ENCODE data around the gene PRSS22.

The PRSS22 gene

GRCh38 chr16:2881783-2882649 lies 24.0 kb upstream of the PRSS22 start:
- DNase-seq (ENCODE audit: low read depth in 2 of 2), result peak in 1 of 2 donors; percentile 14

DNA sequence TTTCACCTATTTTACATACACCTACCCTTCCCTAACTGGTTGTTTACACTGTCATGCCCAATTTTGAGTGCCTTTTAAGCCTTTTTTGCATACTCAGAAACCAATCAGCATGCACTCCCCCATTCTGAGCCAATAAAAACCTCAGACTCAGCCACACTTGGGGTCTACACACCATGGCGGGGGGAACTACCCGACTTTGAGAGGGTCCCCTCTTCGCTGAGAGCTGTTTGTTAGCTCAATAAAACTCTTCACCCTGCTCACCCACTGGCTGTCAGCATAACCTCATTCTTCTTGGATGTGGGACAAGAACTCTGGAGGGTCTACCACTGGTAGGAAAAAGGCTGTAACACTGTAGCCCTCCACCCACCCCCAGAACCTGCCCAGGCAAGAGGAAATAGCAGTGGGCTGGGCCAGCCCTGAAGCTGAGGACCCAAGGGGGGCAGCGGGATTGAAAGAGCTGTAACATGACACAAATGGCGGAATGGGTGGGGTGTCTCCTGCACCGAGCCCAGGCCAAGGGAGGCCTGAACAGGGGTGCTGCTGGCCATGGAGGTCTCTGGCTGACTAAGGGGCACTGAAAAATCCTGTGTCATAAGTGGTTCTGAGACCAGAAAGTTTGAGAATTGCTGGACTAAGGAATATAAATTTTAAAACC lies 22.0 kb upstream of the PRSS22 start:
- no peak for DNase-seq (ENCODE audit: low read depth in 2 of 2)

DNA sequence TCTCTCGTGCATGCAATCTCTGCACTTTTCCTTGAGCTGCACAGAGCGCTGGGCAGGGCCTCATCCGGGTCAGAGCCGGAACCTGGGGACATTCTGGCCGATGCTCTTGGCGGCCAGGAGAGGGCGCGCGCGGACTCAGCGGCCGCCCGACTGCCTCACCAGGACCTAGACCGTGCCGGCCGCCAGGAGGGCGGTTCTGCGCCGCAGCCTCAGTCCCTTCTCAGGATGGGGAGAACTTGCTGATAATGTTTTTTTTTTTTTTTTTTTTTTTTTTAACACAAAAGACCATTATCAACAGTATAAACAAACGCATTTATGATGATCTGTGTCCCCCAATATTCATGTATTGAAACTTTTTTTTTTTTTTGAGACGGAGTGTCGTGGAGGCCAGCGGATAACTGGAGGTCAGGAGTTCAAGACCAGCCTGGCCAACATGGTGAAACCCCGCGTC lies 17.0 kb upstream of the PRSS22 start:
- peak; percentile 50 to 61 for DNase-seq (ENCODE audit: low read depth in 2 of 2)

GRCh38 chr16:2874032-2874911 lies 16.3 kb upstream of the PRSS22 start:
- DNase-seq (ENCODE audit: low read depth in 2 of 2), result no peak

DNA sequence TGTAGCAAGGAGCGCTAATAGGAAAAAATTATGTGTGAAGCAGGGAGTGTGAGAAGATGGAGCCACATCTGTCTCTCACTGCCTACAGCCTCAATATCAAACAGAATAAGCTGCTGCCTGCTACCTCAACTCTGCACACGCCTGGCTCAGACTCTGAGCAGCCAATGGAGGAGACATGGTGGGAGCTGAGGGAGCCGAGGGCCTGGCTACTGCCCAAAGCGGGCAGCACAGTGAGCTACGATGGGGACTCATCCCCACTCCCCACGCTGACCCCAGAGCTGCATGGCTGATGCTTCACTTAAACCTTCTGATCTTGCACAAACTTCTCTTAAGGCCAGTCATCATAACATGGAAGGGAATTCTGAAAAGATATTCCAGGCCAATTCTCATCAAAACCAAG lies 14.0 kb upstream of the PRSS22 start:
- no peak for DNase-seq (ENCODE audit: low read depth in 2 of 2)

DNA sequence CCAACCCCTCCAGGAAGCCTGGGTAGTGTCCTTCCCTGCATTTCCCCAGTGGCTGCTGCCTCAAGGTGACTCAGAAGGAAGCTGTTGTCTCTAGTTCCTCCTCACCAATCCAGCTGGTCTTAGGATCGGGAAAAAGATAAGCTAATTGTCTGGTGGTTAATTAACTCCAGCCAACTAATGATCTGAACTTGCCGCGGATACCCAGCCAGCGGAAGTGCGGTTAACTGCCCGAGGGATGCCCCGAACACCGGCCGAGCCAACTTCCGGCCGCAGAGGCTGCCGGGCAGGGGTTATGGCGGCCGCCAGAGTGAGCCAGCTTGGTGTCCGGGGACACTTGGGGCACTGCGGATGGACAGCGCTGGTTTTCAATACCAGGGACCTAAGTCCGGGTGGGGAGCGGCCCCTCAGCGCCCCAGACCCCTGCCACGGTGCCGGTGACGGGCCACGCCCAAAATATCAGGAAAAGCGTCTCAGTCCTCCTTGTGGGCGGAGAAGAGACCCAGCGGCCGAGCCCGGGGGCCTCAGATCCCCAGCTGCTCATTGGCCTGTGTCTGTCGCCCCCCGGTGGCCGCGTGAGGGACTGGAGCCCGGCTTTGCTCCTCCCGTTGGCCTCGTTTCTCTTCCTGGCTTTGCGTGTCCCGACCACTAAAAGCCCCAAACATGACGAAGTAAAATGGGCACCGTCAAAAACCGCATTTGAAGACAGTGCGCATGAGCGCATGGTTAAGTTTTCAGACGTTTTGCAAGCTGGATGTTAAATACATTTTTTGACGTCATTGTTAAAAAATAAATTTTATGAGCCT lies 10.2 kb upstream of the PRSS22 start:
- DNase-seq (ENCODE audit: low read depth in 2 of 2), result peak; percentile 94 to 98

DNA sequence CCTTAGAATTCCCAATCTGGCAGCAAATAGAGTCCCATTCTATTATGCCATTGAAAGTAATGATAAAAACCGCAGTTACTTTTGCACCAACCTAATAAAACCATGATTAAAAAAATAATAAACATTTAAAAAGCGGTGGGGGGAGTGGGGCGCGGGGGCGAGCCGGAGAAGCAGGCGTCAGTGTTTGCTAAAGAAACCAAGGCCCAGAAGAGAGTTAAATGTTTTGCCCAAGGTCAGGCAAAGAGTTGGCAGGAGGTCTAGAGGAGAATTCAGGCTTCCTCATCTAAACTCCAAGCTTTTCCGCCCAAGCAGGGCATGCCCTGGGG lies 9.7 kb upstream of the PRSS22 start:
- DNase-seq (ENCODE audit: low read depth in 2 of 2), result no peak

GRCh38 chr16:2866431-2866830 lies 8.5 kb upstream of the PRSS22 start:
- DNase-seq (ENCODE audit: low read depth in 2 of 2), result no peak

GRCh38 chr16:2865651-2866050 lies 7.7 kb upstream of the PRSS22 start:
- DNase-seq (ENCODE audit: low read depth in 2 of 2), result no peak

DNA sequence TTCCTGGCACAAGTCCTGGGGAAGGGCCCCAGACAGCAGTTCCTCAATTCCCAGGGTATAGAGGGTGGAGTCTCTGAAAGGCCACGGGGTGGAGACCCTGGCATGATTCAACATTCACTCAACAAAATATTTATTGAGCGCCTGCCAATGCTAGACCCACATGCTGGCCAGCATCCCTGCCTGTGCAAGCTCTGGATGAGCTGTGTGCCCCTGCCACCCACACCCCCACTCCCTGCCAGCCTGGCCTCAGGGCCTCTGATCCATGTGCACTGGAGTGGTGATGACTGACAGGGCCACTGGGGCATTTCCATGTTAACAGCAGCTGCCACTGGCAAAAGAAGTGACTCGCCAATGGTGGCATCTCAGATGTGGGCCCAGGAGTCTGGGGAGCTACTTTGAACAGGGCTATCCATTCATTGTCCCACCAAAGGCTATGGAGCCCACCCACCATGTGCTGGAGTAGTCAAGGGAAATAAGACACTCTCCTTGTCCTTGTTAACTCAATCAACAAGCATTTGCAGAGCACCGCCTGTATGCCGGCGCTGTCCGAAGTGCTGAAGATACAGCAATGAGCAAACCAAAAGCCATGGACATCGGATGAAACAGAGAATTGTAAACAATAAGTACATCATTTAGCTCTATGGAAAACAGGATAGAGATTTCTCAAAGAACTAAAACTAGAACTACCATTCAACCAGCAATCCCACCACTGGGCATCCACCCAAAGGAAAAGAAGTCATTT lies 3.0 kb upstream of the PRSS22 start:
- no peak for DNase-seq (ENCODE audit: low read depth in 2 of 2)

- no peak for DNase-seq (ENCODE audit: low read depth in 2 of 2)
Measured at GRCh38 chr16:2859686-2860265, 1.8 kb upstream of the PRSS22 start.

DNA sequence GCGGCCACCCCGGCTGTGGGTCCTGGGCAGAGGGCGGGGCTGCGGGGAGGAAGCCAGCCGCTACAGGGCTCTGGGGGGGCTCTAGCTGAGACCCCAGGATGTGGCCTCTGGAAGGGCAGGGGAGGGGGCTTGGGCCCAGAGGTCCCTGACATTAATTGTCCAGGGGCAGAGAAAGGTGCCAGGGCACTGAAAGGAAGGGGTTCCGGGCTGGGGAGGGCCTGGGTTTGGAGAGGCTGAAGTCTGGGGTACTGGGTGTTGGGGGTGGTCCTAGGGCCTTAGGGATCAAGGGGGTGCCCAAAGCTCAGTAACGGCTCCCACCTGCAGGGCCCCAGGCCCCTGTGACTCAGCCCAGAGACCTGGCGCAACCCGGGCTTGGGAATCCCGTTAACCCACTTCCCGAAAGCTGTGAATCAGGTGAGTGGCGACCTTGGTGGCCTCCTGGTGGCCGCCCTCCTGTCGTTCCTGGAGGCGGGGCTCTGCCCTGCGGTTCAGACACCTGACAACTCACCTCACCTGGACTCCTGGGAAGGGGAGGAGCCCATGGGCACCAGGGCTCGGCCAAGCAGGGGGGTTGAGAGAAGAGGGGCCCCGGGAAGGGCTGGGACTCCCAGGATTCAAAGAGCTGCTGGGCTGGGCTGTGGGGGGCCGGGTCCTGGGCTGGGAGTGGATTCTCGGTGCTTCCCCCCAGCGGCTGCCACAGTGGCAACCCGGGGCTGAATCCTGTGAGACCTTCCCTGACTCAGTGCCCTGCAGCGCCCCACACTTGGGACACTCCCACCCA lies 465 bp upstream of the PRSS22 start:
- no peak for DNase-seq (ENCODE audit: low read depth in 2 of 2)

DNA sequence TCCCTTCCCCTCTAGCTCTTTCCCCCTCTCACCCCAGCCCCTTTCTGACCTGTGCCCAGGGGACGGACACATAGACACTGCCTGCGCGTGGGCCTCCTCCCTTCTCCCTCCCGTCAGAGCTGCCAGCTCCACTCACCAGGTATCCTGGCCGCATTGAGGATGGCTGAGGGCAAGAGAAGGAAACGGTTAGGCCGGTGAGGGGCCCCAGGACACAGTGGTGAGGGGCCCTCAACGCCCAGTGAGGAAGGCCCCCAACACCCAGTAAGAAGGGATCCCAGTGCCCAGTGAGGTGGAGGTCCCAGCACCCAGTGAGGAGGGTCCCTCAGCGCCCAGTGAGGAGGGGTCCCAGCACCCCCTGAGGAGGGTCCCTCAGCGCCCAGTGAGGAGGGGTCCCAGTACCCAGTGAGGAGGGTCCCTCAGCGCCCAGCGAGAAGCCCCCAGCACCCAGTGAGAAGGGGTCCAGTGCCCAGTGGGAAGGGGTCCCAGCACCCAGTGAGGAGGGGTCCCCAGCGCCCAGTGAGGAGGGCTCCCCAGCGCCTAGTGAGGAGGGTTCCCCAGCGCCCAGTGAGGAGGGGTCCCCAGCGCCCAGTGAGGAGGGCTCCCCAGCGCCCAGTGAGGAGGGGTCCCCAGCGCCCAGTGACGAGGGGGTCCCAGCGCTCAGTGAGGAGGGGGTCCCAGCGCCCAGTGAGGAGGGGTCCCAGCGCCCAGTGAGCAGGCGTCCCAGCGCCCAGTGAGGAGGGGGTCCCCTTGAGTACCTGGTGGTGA lies 1.1 kb downstream of the PRSS22 start:
- no peak for DNase-seq (ENCODE audit: low read depth in 2 of 2)

GRCh38 chr16:2856061-2856670 lies 1.8 kb downstream of the PRSS22 start:
- DNase-seq (ENCODE audit: low read depth in 2 of 2), result no peak

DNA sequence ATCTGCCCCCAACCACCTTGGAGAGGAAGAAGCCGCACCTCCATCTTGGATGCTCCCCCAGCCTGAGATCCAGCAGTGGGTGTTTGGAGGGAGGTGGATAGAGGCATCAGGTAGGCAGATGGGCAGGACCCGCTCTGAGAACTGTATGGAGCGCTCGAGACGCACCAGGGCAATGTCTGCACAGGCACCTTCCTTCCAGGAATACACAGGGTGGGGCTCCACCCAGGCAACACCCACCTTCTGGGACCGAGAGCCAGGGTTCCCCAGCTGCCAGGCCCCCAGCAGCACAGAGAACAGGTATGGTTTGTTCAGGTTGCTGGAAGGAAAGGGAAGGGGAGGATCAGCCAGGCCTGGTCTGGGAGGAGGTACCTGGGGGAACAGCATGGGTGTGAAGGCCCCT lies 2.4 kb downstream of the PRSS22 start:
- no peak for DNase-seq (ENCODE audit: low read depth in 2 of 2)

DNA sequence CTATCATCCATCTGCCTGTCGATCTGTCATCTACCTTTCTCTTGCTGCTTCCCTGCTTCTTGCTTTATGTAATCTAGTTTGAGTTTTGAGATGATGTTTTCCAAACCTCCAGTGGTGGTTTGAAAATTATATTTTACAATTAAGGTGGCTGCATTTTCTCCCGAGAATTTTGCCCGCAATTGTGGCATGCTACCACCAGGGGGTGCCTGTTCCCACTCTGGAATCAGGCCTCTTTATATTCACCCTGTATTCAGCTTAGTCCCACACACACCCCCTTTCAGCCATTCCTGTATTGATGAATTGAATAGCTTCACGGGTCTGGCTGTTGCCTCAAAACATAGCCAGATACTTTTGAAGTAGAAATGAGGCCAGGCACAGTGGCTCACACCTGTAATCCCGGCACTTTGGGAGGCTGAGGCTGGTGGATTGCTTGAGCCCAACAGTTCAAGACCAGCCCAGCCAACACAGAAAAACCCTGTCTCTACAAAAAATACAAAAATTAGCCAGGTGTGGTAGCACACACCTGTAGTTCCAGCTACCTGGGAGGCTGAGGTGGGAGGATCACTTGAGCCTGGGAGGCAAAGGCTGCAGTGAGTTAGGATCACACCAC lies 3.2 kb downstream of the PRSS22 start:
- no peak for DNase-seq (ENCODE audit: low read depth in 2 of 2)

DNA sequence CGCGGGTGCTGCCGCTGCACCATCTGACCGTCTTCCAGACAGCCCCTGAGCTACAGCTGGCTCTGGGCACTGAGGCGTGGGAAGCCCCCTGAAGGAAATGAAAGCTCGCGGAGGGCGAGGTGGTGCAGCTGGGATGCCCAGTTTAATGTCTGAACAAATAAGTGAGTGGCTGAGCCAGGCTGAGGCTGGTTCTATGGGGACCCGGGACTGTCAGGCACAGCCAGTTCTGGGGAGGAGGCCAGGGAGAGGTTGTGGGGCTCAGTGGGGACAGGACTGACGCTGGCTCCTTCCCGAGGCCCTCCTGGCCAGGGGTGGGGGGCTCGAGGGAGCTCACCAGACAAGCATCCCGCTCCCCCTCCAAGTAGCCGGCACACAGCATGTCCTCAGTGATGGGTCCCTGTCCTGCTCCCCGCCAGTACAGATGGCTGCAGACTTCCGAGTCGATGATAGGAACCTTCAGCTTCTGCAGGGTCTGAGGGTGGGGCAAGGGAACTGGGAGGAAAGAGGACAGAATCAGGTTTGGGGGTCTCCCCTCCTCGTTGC lies 4.4 kb downstream of the PRSS22 start:
- no peak for DNase-seq (ENCODE audit: low read depth in 2 of 2)
